Esophagus squamous epithelium (tissue), 5 donors: ENCODE results near the gene ARHGAP26. TPM values are rescaled to one million over a fixed set of nuclear protein-coding genes. Genes with fewer than 3 reads are reported as not detected.

ENCODE experiments used
- DNase-seq: peaks from one replicate; lab custom pipeline; 2025; lab: John Stamatoyannopoulos, UW
- H3K27ac ChIP-seq, 4 donors: fragments of 200-600 bp; sonication (generic); one replicate each; pipeline ENCODE4 v1.5.1; 2016 to 2019; ENCODE audit warnings: mild to moderate bottlenecking in 1 of 4
- H3K27me3 ChIP-seq, 4 donors: fragments of 200-600 bp; sonication (generic); 1 replicate in 3 of 4; 2 replicates in 1 of 4; pipeline versions ENCODE4 v1.5.1 to v1.6.0; 2017 to 2021; ENCODE audit warnings: antibody characterized with exemption in 1 of 4
- H3K36me3 ChIP-seq, 3 donors: fragments of 200-600 bp; sonication (generic); one replicate each; pipeline ENCODE4 v1.5.1; 2016 to 2019
- H3K4me1 ChIP-seq, 3 donors: fragments of 200-600 bp; sonication (generic); one replicate each; pipeline ENCODE4 v1.5.1; 2017 to 2019
- H3K4me3 ChIP-seq, 4 donors: fragments of 200-600 bp; sonication (generic); 1 replicate in 3 of 4; 2 replicates in 1 of 4; pipeline ENCODE4 v1.5.1; 2016 to 2019; ENCODE audit warnings: mild to moderate bottlenecking in 2 of 4, moderate library complexity in 1 of 4
- H3K9me3 ChIP-seq, 3 donors: fragments of 200-600 bp; sonication (generic); one replicate each; pipeline ENCODE4 v1.5.1; 2016 to 2019
- CTCF ChIP-seq, 6 experiments: fragments of 450-650 bp in 4 of 6; fragments of 200-600 bp in 2 of 6; sonication (generic) in 2 of 6; IDR thresholded peaks; one replicate each; pipeline ENCODE4 v1.5.1; 2016 to 2019; ENCODE audit warnings: antibody characterized with exemption in 6 of 6, mild to moderate bottlenecking in 4 of 6, moderate library complexity in 4 of 6
- POLR2A ChIP-seq, 4 donors: fragments of 450-650 bp; IDR thresholded peaks; one replicate each; pipeline ENCODE4 v1.6.1; 2017; ENCODE audit warnings: antibody characterized with exemption in 4 of 4, mild to moderate bottlenecking in 4 of 4, moderate library complexity in 3 of 4
- WGBS, 2 donors: methylation state at CpG; one replicate each; pipeline ENCODE4 v1.1.5; 2018; 5-methylcytosine and 5-hydroxymethylcytosine counted together
- intact Hi-C: fragments of 100-400 bp; cut with DNase I; formaldehyde crosslinking; loops from one replicate; pipeline ENCODE4 v1.15.0; 2022
- total RNA-seq, 4 donors: library from RNA; depleted of rRNA; stranded (reverse); fragments of >200 nt; gene quantifications; one replicate each; pipeline ENCODE4 v1.1.0, GENCODE V29; 2016
- donor health status: DM: yes; HTN: yes; CAD: no.

The ARHGAP26 gene
- total RNA-seq, 4 donors from 2014 or later: 4.4 to 18.7 (median 15.4) TPM

DNA sequence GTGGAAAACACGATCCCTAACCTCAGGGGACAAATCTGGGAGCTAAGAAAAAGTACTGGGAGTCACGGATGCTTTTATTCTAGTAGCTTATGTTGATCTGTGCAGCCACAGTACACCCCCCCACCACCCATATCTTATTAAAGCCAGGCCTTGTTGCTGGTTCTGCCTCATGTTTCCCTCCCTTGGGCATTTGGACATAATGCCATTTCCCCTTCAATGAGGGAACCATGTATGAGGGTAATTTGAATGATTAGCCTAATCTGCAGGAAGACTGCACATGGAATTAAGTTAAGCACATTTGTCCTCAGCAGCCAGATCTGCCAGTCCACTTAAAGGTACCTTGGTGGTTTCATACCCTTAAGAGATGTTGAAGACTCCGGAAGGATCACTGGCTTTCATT is 102.0 kb downstream of the ARHGAP26 start:
- no peaks in the 10 kb centered on the region for H3K27me3 ChIP-seq

GRCh38 chr5:142872795-142873194 is 102.6 kb downstream of the ARHGAP26 start:
- no peak for DNase-seq
- no peaks in the 10 kb centered on the region for H3K27me3 ChIP-seq
- intact Hi-C loops: loop anchor here (5.0 kb wide), 1 partner anchor 105 kb away; no protein-coding TSS in a partner anchor
- WGBS, 2 donors: 30 to 32% methylated on average over 3 of the region's 3 CpGs
- no peak overlapping the region for H3K27ac ChIP-seq
- peaks cover 6 to 69% (median 46%) of the 10 kb centered on the region in 3 donors for H3K4me1 ChIP-seq
- no peak overlapping the region for H3K4me3 ChIP-seq
- no peaks in the 10 kb centered on the region for H3K36me3 ChIP-seq
- TF ChIP-seq POLR2A (IDR thresholded peaks at IDR 0.05) (no peak), CTCF (IDR thresholded peaks at IDR 0.05) (no peak)
- no peaks in the 10 kb centered on the region for H3K9me3 ChIP-seq

More for the DNA sequence above, 102.0 kb downstream of the ARHGAP26 start:
- Histone ChIP-seq H3K9me3 (no peaks in the 10 kb centered on the region), H3K4me1 (peaks cover 6 to 75% (median 46%) of the 10 kb centered on the region in 3 donors), H3K27ac (peak overlapping the region in 1 of 4 donors; percentile 5), H3K36me3 (no peaks in the 10 kb centered on the region), H3K4me3 (no peak overlapping the region)
- no peak for DNase-seq
- TF ChIP-seq CTCF (IDR thresholded peaks at IDR 0.05) (no peak), POLR2A (IDR thresholded peaks at IDR 0.05) (no peak)
- 87% methylated on average over 3 of the region's 3 CpGs for WGBS, 2 donors
- intact Hi-C loops: loop anchor here (5.0 kb wide), 1 partner anchor 105 kb away; no protein-coding TSS in a partner anchor

DNA sequence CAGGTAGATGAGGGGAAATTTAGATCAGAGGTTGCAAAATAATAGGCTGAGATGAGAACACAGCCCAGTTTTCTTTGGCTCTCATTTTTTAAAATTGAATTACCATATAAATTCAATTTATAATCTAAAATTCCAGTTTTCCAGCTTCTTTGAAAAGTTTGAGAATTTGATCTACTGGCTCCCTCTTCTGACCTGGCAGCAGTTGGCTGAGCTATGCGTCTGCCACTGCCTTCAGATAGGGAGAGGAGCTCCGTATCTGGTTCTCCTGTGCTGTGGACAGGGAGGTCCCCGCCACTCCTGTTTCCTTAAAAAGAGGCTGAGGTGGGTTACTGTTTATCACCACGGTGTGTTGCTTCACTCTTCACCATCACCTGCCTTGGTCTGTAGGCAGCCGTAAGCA is 103.7 kb downstream of the ARHGAP26 start:
- H3K36me3 ChIP-seq: no peaks in the 10 kb centered on the region
- H3K27me3 ChIP-seq: no peaks in the 10 kb centered on the region
- H3K9me3 ChIP-seq: no peaks in the 10 kb centered on the region
- peaks cover 6 to 65% (median 46%) of the 10 kb centered on the region in 3 donors for H3K4me1 ChIP-seq
- TF ChIP-seq POLR2A (IDR thresholded peaks at IDR 0.05): no peak
- TF ChIP-seq CTCF (IDR thresholded peaks at IDR 0.05): no peak
- no peak overlapping the region for H3K4me3 ChIP-seq
- no peak overlapping the region for H3K27ac ChIP-seq
- WGBS, 2 donors: 90 to 92% methylated on average over 5 of the region's 5 CpGs
- DNase-seq: no peak
- intact Hi-C loops: loop anchor here (5.0 kb wide), 1 partner anchor 107 kb away; no protein-coding TSS in a partner anchor

GRCh38 chr5:142874540-142874939 is 104.4 kb downstream of the ARHGAP26 start:
- H3K4me1 ChIP-seq: peaks cover 6 to 60% (median 43%) of the 10 kb centered on the region in 3 donors
- no peaks in the 10 kb centered on the region for H3K27me3 ChIP-seq
- no peaks in the 10 kb centered on the region for H3K36me3 ChIP-seq
- H3K4me3 ChIP-seq: no peak overlapping the region
- intact Hi-C loops: loop anchor here (5.0 kb wide), 1 partner anchor 107 kb away; no protein-coding TSS in a partner anchor
- H3K27ac ChIP-seq: peak overlapping the region in 3 of 4 donors; percentile 14 to 65 (median 25)
- no peaks in the 10 kb centered on the region for H3K9me3 ChIP-seq
- no peak for DNase-seq
- no peak for TF ChIP-seq CTCF (IDR thresholded peaks at IDR 0.05)
- TF ChIP-seq POLR2A (IDR thresholded peaks at IDR 0.05): no peak
- WGBS, 2 donors: 35 to 43% methylated on average over 7 of the region's 7 CpGs

DNA sequence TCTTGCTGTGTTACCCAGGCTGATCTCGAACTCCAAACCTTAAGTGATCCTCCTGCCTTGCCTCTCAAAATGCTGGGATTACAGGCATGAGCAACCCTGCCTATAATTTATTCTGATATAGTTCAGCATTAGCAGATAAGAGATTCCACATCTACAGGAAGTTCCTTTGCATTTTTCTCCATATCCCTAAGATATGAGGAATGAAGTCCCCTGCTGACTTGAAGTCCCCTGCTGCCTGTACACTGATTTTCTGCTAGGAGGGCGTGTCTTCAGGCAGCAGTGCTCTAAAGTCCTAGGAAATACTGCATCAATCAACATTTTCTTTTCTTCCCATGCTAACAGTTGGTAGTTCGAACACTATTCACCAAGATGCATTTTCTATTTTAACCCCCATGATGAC is 105.8 kb downstream of the ARHGAP26 start:
- intact Hi-C loops: no loop called here
- no peak overlapping the region for H3K27ac ChIP-seq
- no peak for DNase-seq
- no peaks in the 10 kb centered on the region for H3K9me3 ChIP-seq
- TF ChIP-seq CTCF (IDR thresholded peaks at IDR 0.05) (no peak), POLR2A (IDR thresholded peaks at IDR 0.05) (no peak)
- H3K4me3 ChIP-seq: no peak overlapping the region
- 91 to 95% methylated on average over 3 of the region's 3 CpGs for WGBS, 2 donors
- peaks cover 0 to 54% (median 30%) of the 10 kb centered on the region in 3 donors for H3K4me1 ChIP-seq
- no peaks in the 10 kb centered on the region for H3K27me3 ChIP-seq
- H3K36me3 ChIP-seq: no peaks in the 10 kb centered on the region
